Cardiac ventricle fibroblast (primary cell): Measurements from ENCODE around the gene TMEM106C. TPM values are rescaled to one million over a fixed set of nuclear protein-coding genes. Genes with fewer than 3 reads are reported as not detected.

Experiments used
- total RNA-seq: library from RNA; depleted of rRNA; stranded (reverse); fragments of >200 nt; gene quantifications from 2 replicates; pipeline ENCODE4 v1.2.3, GENCODE V29; 2015

Gene TMEM106C
- 14.2 and 16.5 TPM in 2 replicates for total RNA-seq

GRCh38 chr12:47963340-47964040 is at the start of gene TMEM106C:
TSS of gene TMEM106C (plus strand) at chr12:47963596. CDS start at chr12:47964237, 641 bp downstream.

GRCh38 chr12:48004053-48004941 is 40.9 kb downstream of the TMEM106C start, which contains the start of gene COL2A1:
TSS of gene COL2A1 (minus strand) at chr12:48004476. CDS start at chr12:48004321, 155 bp downstream.

Other genes with a start within 250 kb of the TMEM106C start
- gene ENDOU, start 238.1 kb upstream of the TMEM106C start, total RNA-seq, result not detected in 2 replicates
- gene RAPGEF3, start 204.7 kb upstream of the TMEM106C start, total RNA-seq, result 1.2 and 1.9 TPM in 2 replicates
- 11.0 and 32.3 TPM in 2 replicates for gene SLC48A1, start 190.4 kb upstream of the TMEM106C start, total RNA-seq
- gene HDAC7, start 143.7 kb upstream of the TMEM106C start, total RNA-seq, result 63.6 and 67.2 TPM in 2 replicates
- 7.9 and 10.4 TPM in 2 replicates for gene VDR, start 58.6 kb upstream of the TMEM106C start, total RNA-seq
- not detected in 2 replicates for gene COL2A1, start 40.9 kb downstream of the TMEM106C start, total RNA-seq
- gene SENP1, start 142.5 kb downstream of the TMEM106C start, total RNA-seq, result 6.5 and 12.2 TPM in 2 replicates
- 51.6 and 52.3 TPM in 2 replicates for gene PFKM, start 155.8 kb downstream of the TMEM106C start, total RNA-seq
- gene ASB8, start 193.9 kb downstream of the TMEM106C start, total RNA-seq, result 17.8 and 27.3 TPM in 2 replicates
- 0.15 and 0.19 TPM in 2 replicates for gene CCDC184, start 220.0 kb downstream of the TMEM106C start, total RNA-seq
- not detected in 2 replicates for gene OR10AD1, start 239.7 kb downstream of the TMEM106C start, total RNA-seq